ENCODE results near the gene CFAP46.
"Not testable (repeated sequence)": the region's sequence is repeated elsewhere in the genome, so short reads cannot be mapped to it uniquely, and the experiment has no call there.

The CFAP46 gene

GRCh38 chr10:132979491-132980425, 37.4 kb upstream of the CFAP46 start:
- no peak for DNase-seq

- DNase-seq, result no peak
Observed at GRCh38 chr10:132978542-132978941, 36.2 kb upstream of the CFAP46 start.

- no peak for DNase-seq
Observed at GRCh38 chr10:132977807-132978206, 35.4 kb upstream of the CFAP46 start.

- no peak for DNase-seq
Observed at GRCh38 chr10:132977076-132977475, 34.7 kb upstream of the CFAP46 start.

- no peak for DNase-seq
Observed at GRCh38 chr10:132975831-132976682, 33.7 kb upstream of the CFAP46 start.

DNA sequence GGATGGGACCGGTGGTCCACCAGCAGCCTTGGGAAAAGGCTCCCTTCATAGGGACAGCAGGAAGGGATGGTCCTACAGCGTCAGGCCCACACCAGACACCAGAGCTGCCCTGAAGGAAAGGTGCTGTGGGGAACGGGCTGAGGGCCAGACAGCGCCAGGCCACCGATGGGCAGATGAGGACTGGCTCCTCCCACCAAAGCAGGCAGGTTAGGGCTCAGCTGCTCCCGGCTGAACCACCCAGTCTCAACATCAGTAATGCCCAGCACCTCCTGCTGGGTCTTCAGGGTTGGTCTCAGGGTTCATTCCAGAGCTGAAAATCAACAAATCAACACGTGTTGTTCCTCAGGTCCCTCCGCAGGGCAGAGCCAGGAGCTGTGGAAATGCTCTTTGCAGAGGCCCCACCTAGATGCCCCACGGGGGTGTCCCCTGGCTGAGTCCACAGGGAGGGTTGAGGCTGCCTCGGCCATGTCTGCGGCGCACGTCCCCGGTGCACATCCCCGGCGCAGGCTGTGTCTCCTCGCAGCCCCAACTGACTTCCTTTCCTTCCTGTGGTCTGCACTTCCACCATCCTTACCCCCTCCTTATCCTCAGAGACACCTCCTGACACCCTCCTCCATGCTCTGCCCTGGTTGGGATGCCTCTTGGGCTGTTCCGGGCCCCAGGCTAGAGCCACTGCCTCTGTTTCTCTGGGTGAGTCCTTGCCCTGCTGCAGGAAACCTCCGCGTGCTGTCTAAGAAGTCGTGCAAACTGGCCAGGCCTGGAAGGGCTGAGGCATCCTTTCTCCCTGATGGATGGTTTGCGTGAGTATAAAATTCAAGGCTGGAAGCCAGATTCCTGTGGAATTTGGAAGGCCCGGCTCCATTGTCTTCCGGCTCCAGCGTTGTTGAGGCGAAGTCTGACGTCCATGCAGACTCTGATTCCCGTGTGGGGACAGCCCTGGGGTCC, 32.8 kb upstream of the CFAP46 start:
- DNase-seq, result no peak

GRCh38 chr10:132974249-132974796, 32.0 kb upstream of the CFAP46 start:
- DNase-seq, result no peak

DNA sequence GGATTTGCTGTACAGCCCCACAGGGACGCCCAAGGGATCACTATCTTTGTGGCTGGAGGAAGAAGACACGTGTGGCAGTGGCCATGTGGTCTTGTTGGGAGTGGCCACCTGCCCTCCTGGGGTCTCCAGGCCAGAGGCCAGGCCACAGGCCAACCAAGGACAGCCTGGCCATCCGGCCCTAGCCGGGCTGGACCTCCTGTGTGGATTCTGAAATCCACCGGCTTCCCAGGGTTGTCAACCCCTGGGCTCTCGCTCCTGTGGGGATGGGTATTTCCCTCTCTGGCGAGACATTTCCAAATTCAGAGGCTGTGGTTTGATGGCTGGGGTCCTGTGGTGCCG, 31.5 kb upstream of the CFAP46 start:
- DNase-seq, result no peak

DNA sequence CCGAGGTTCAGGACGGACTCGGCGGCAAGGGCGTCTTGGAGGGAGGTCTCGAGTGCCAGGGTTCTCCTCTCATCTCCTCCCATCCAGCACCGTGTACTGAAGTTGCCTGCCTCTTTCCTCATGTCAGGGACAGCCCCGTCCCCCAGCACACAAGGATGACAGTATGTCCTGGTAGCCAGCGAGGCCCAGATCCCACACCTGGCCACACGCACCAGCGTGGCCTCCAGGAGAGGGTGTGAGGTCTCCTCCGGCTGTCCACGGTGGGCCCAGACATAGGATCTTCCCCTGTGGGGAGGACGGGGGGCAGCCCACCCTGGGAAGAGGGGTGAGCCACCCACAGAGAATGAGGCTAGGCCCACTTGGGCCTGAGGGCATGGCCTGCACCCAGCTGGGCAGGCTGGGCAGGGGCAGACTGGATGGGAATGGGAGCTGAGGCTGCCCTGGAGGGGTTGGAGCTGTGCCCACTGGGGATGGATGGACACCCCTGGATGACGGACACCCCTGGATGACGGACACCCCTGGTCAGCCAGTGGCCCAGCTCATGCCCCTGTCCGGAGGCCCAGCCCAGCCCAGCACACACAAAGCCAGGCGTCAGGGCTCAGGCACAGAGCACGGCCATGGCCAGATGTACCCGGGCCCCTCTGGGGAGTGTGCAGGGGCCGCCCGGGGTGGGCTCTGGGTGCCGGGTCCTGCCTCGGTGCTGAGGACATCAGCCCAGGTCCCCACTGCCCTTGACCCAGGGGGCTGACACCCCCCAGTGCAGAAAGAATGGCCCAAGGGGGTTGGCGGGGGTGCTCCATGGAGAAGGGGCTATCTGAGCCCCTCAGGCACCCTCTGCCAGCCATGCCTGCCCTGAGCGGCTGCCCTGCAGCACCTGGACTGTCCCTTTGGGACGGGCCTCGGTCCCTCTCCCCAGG, 30.9 kb upstream of the CFAP46 start:
- no peak for DNase-seq

- no peak for DNase-seq
Observed at GRCh38 chr10:132972149-132972985, 30.0 kb upstream of the CFAP46 start.

DNA sequence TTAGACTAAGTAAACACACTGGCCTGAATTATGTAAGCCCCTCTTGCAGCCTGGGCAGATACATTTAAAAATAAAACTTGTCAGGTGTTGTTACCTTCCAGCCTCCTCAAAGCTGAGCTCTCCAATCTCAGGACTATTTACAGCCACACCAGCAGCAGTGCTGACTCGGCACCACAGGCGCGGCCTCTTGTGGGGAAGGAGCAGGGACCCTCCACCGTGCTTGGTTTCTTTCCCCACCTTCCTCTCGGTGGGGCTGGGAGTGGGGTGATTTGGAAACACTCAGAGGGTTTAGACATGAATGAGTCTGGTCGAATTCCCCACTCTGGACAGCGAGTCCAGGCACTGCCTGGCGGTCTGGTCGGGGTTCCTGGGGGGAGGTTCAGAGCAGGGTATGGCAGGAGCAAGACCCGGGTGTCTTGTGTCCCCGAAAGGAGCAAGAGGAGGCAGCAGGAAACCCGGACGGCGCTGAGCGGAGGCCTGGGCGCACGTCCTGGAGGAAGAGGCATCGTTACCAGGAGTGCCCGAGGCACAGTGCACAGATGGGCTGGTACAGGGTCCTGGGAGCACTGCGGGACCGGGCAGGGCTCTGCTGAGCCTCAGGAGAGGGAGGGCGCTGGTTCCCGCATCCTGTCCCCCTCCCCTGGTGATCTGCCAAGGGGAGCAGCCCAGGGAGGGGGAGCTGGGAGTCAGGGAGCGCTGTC, 29.2 kb upstream of the CFAP46 start:
- DNase-seq, result no peak

- no peak for DNase-seq
Observed at GRCh38 chr10:132970641-132971438, 28.5 kb upstream of the CFAP46 start.

DNA sequence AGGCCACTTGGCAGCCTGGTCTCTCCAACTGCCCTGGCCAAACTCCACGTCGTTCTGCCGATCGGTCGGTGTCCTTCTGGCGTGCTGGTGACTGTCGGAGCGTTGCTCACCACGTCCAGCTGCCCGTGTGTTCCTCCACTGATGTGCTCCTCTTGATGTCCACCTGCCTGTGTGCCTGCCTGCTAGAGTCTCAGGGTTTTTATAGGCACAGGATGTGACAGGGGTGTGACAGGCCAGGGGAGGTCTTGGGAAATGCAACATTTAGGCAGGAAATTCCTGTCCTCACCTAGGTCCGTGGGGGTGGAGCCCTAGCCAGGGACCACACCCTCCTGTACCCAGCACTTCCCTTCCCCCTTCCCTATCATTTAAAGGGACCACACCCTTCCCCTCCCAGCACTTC, 25.2 kb upstream of the CFAP46 start:
- DNase-seq, result no peak

DNA sequence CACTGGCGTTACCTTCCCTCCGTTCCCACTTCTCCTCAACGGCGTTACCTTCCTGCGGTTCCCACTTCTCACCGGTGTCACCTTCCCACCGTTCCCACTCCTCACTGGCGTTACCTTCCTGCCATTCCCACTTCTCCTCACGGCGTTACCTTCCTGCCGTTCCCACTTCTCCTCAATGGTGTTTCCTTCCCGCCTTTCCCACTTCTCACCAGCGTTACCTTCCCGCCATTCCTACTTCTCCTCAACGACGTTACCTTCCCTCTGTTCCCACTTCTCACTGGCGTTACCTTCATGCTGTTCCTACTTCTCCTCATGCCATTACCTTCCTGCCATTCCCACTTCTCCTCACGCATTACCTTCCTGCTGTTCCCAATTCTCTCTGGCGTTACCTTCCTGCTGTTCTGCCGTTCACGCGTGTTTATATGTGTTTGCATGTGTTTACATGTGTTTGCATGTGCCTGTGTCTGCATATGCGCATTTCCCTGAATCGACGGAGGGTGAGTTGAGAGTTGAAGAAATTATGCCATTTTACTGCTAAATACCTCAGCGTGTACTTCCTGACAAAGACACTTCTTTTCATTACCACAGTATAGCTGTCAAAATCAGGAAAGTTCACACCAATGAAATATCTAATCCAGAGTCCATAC, 23.2 kb upstream of the CFAP46 start:
- DNase-seq, result no peak

GRCh38 chr10:132964707-132965410, 22.5 kb upstream of the CFAP46 start:
- DNase-seq, result not testable (repeated sequence)

GRCh38 chr10:132964231-132964630, 21.9 kb upstream of the CFAP46 start:
- no peak for DNase-seq

DNA sequence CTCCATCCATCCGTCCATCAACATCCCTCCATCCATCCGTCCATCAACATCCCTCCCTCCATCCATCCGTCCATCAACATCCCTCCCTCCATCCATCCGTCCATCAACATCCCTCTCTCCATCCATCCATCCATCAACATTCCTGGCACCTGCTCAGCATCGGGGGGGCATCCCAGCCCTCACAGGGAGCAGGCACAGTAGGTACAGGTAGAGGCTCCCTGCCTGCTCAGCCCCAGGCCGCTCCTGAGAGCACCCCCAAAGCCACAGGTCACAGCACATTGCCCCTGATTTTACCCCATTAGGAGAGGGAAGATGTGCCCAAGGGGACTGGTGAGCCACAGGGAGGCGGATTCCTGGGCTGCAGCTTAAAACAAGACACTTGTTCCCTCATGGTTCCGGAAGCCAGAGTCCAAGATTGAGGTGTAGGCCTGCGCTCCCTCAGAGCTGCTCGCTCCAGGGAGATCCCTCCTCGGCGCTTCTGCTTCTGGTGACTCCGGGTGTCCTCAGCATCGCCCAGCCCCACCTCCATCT, 21.1 kb upstream of the CFAP46 start:
- DNase-seq, result no peak
